GM19193 (cell line): Measurements from ENCODE around the gene WDR5.

ENCODE experiments used
- POLR2A ChIP-seq: IDR thresholded peaks from 4 replicates; pipeline ENCODE4 v1.6.1; 2011; ENCODE audit not compliant: insufficient read depth, insufficient read length; ENCODE audit errors: extremely low read depth

Gene WDR5

GRCh38 chr9:134195558-134195957 lies 59.7 kb downstream of the WDR5 start:
- TF ChIP-seq POLR2A = no peak

GRCh38 chr9:134196911-134197310 lies 61.0 kb downstream of the WDR5 start:
- no peak for TF ChIP-seq POLR2A

GRCh38 chr9:134198791-134199190 lies 62.9 kb downstream of the WDR5 start:
- TF ChIP-seq POLR2A = no peak

- TF ChIP-seq POLR2A = no peak
These were observed 64.8 kb downstream of the WDR5 start for GRCh38 chr9:134200730-134201129.

- TF ChIP-seq POLR2A = no peak
These were observed 67.3 kb downstream of the WDR5 start for GRCh38 chr9:134203224-134203623.

- no peak for TF ChIP-seq POLR2A
These were observed 68.2 kb downstream of the WDR5 start for GRCh38 chr9:134204041-134204440.

- TF ChIP-seq POLR2A = no peak
These were observed 69.2 kb downstream of the WDR5 start for GRCh38 chr9:134204991-134205578.

- TF ChIP-seq POLR2A = no peak
These were observed 69.9 kb downstream of the WDR5 start for GRCh38 chr9:134205672-134206310.

GRCh38 chr9:134206311-134207300 lies 70.7 kb downstream of the WDR5 start:
- TF ChIP-seq POLR2A = no peak

GRCh38 chr9:134208310-134208841 lies 72.5 kb downstream of the WDR5 start:
- TF ChIP-seq POLR2A = no peak

- no peak for TF ChIP-seq POLR2A
These were observed 73.3 kb downstream of the WDR5 start for GRCh38 chr9:134208981-134209725.
